Colon (tissue), 2 donors: ENCODE measurements around the gene CHD3.

Source experiments
- FAIRE-seq: peaks from 2 replicates; lab custom pipeline; 2012; peaks lifted over from hg19 to GRCh38; lab: Jason Lieb, UNC
- donor health status: control.
- donor health status: control.

Gene CHD3

DNA sequence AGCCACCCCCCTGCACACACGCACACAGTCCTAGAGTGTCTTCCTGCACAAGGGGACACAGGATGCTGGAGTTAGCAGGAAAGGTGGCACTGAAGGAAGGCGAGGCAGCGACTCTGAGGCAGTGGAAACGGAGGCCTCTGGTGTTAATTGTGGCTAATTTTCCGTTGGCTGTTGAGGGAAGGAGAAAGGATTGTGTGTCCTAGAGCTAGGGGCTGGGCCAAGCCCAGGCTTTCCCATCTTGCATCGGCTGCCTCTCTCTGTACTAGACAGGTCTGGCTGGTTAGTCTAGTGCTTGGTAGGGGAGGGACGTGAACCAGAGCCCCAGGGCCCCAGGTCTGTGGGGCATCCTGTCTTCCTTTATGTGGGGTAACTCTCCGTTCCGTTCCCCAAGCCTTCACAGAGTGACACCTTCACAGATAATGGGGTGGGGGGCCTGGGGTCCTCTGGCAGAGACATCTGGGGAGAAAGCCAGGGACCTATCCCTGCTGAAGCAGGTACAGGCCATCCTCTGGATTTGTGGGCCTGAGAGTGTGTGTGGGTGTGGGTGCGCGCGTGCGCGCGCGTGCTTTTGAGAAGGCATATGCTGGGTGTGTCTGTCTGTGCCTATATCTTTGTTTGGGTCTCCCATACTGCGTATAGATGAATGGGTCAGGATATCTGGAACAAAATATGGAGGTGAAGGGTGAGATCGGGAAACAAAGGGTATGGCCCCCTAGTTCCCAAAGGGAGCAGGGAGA, at the start of gene CHD3:
CHD3 (plus strand) TSS at position 606 of the 737 bp plus-strand sequence. CDS start 212 bp downstream, outside the sequence.
- no peak for FAIRE-seq

DNA sequence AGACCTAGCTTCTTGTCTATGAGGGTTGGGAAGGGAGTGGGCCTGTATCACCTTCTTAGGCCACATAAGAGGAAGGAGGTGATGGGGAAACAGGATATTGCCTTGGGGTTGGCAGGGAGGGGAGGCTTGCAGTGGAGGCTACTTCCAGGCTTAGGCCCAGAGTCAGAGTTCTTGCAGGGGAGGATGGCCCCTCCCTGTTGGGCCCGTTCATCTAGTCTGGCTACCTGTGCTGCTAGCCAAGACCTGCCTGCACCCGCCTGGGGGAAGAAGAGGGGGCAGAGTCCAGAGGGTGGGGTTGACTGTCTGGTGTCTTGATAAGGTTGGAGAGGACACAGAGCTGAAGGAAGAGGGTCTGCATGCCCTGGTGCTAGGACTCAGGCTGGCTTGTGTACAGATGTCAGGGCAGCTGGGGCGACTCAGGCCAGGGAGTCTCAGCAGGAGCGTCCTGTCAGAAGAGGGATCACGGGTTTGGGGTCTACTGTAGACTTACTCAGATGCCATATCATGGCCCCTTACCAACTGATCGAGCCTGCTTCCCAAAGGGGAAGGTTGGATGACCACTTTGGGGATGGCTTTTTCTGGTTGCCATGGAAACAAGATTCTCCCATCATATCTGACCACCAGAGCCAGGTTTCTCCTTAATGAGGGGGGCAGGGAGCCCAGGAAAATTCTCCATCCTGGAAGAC, 49.3 kb upstream of the CHD3 start:
- no peak for FAIRE-seq

DNA sequence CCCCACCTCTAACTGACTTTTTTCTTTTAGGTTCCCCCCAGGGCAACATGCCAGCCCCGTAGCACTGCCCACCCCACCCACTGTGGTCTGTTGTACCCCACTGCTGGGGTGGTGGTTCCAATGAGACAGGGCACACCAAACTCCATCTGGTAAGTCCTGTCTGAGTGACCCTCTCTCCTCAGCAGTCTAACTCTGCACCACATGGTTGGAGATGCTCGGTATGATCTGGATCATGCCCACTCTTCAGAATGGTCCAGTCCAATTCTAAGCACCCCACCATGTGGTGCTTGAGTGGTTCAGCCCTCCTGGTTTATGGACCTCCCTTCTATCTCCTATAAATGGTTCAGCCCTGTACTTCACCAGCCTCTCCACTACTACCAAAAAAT, 48.7 kb upstream of the CHD3 start:
- FAIRE-seq = no peak

DNA sequence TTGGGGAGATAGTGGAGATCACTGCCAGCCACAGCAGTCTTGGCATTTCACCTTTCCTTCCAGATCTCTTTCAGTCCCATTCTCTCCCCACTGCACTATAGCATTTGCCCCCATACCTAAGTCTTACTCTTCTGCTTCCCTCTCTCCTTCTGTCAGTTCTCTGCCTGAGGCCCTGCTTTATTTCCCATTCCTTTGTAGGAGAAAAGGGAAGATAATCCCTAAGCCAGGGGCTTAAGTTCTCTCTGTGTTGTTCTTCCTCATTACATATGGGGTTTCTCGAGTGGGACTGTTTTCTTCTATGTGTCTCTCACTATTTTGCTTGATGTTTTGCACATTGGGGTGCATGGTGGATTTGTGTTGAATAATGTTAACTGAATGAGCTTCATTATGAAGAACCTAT, 48.1 kb upstream of the CHD3 start:
- no peak for FAIRE-seq

DNA sequence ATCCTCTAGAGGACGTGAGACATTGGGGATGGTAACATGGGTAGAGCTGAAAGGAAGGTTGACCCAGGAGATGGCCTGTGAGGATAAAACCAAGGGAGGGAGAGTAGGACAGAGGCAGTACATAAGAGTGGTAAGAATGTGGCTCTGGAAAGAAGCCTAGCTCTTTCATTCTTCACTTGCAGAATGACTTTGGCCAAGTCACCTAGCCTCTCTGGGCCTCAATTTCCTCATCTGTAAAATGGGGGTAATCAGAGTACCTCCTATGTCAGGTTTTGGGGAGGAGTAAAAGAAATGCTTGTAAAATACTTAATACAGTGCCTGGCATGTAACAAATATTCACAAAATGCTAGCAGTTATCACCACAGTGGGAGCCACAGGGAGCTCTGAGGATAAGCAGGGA, 47.7 kb upstream of the CHD3 start:
- FAIRE-seq = no peak

DNA sequence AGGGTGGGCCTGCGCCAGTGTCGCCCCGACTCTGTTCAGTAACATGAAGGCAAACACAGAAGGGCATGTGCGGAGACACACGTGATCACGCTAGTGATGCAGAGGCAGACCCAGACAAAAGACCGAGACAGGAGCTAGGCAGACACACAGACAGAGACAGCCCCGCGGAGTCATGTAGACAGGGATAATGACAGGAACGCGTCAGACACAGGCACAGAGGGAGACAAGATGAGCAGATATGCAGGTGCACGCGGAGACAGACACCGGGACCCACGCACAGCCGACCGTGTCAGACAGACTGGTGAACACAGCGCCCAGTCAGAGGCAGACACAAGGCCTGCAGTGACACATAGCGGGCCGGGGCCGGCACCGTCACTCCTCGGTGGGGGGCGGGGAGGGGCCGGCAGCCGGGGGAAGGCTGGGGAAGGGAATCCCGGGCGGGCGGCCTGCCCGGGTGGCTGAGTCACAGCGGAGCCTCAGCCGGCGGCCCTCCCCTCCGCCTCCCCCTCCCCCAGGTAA, 47.1 kb upstream of the CHD3 start:
- FAIRE-seq = no peak

DNA sequence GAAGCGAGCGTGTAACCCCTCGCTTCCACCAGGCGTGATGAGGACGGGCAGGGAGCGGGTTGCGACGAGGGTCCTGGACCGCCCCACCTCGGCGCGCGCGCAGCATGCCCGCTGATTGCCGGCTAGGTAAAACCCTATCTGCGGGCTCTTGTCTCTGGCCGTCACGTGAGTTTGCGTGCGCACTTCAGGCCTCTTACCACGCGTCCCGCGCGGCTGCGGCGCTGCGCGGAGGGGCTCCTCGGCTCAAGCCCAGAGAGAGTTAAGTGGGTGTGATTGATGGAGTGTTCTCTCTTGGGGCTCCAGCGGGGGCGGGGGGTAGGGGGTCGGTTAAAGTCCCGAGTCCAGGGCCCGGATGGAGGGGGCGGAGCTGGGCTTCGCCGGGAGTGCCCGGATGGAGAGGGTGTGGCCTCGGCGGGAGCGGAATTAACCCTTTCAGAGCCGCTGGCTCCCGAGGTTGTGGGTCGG, 46.6 kb upstream of the CHD3 start:
- FAIRE-seq = no peak

DNA sequence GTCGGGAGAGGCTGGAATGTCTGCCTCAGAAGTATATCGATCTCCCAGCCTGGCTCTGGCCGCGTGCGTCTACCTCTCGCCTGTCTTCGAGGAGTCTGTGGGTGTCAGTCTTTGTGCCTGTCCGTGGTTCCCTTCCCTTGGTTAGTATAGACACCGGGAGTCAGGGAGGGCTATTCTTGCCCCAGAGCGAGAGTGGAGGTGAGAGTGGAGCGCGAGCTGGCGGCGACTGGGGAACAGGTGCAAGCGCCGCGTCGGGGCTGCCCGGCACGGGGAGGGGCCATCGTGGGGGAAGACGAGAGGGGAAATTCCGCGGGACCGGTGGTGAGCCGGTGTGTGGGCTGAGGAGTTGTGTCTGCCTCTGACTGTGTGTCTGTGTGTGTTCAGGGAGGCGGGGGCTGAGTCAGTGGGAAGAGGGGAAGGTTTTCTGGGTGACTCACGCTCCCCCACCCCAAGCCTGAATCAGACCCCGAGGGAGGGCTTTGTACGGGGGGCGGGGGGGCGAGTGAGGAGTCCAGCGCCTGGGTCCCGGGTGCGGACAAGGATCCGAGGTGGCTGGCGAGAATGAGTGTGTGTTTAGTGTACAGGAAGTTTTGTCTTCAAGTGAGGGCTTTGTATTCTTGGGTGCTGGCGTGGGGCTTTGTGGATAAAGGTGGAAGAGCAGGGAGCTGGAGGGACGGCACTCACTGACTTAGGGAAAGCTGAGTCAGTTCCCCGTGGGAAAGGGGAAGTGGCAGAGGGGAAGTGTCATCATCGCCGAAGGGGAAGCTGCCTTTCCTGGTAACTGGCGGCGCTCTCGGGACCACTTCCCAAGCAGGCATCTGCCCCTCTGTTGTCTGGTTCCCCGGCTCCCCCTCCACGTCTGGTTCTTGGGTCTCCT, 46.0 kb upstream of the CHD3 start:
- no peak for FAIRE-seq

DNA sequence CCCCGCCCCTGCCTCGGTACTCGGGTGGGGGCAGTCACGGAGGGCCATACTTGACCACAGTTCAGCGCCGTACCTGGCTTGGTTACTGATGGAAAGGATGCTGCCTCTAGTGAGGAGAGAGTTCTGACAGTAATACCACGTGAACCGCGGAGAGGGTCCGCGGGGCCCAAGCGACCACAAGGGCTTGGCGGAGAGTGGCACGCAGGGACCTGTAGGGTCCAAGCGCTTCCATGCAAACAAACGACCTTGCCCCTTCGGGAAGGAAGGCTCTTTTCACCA, 45.4 kb upstream of the CHD3 start:
- FAIRE-seq = no peak

DNA sequence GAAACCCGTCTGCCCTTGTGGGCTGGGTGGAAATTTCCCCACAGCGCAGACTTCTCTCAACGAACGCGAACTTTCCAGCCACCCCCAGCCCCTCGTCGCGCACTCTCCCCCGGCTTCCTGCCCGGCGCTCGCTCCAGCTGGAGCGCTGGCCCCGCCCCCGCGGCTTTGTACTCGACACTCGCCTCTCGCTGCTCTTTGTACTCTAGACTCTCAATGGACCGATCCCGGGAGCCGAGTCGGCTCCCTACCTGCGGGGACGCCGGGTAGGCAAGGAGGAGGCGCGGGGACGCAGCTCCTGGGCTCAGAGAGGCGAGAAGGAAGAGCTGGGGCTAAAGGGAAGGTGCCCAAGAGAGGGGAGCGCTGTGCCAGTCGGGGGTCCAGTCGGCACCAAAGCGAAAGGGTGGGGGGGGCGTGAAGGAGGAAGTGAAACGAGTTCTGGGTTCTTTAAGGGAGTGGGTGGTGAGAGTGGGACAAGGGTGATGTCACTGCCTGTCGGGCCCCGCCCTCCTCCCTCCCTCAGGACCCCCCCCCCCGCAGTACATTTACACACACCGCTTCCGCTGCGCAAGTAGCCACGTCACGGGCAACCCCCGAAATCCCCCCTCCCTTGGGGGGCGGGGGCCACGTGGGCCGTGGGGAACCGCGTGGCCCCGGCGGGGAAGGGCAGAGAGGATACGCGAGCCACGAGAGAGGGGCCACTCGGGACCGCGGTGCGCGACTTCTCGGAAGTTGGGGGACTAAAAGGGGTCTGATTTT, 44.9 kb upstream of the CHD3 start:
- FAIRE-seq = no peak

DNA sequence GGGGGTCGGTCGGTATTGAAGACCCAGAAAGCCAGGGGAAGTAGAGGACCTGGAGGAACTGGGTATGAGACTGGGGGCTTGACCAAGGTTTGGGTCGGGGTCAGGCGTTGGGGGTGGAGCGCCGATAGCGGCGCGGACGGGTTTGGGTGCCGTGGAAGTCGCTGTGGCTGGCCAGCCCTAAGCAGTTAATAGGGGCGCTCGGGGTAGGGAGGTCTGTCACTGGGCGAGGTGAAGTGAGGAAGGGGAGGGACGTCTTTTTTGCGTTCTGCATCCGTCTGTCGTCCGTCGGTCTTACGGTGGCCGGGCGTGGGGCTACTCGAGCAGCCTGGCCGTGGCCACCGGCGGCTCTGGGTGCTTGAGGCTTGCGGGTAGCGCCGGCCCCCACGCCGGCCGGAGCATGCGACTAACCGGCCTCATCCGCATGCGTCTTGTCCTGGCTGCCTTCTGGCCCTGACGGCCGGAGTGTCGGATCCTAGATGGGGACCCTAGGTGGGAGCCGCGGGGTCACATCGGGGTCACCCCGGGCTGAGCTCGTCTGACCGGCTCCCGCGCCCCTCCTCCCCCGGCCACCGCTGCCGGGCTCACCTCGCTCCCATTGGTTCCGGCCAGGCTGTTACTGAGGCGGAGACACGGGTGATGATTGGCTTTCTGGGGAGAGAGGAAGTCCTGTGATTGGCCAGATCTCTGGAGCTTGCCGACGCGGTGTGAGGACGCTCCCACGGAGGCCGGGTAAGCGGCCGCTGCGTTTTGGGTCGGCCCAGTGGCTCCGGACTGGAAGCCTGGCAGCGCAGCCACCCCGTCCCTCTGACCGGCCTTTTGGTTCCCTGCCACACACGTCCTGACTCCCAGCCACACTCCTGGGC, 44.1 kb upstream of the CHD3 start:
- no peak for FAIRE-seq

DNA sequence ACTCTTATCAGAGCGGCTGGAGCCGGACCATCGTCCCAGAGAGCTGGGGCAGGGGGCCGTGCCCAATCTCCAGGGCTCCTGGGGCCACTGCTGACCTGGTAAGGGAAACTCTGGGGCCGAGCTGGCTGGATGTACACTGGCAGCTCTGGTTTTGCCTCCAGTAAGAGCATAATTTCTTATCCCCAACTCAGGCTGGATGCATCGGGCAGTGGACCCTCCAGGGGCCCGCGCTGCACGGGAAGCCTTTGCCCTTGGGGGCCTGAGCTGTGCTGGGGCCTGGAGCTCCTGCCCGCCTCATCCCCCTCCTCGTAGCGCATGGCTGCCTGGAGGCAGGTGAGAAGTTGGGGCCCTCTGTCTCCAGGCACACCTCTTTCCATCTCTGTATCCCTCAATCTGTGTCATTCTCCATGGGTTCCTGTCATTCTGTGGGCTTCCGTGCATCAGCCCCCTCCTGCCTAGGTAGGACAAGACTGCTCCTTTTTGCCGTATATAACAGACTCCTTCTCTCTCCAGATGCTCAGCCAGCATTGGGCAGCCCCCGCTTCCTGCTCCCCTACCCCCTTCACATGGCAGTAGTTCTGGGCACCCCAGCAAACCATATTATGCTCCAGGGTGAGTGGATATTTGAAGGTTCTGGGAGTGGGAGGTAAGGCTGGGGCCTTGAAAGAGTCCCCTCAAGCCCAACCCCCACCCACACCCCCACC, 43.1 kb upstream of the CHD3 start:
- FAIRE-seq = no peak

DNA sequence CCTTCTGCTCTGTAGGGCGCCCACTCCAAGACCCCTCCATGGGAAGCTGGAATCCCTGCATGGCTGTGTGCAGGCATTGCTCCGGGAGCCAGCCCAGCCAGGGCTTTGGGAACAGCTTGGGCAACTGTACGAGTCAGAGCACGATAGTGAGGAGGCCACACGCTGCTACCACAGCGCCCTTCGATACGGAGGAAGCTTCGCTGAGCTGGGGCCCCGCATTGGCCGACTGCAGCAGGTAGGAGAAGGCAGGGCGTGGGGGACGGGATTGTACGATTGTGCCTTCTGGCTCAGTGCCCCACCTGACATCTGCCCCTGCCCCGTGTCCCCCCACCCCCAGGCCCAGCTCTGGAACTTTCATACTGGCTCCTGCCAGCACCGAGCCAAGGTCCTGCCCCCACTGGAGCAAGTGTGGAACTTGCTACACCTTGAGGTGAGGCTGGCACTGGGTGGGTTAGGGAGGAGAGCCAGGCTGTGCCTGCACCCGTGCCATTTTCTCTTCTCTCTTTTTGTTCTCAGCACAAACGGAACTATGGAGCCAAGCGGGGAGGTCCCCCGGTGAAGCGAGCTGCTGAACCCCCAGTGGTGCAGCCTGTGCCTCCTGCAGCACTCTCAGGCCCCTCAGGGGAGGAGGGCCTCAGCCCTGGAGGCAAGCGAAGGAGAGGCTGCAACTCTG, 42.4 kb upstream of the CHD3 start:
- FAIRE-seq = no peak

DNA sequence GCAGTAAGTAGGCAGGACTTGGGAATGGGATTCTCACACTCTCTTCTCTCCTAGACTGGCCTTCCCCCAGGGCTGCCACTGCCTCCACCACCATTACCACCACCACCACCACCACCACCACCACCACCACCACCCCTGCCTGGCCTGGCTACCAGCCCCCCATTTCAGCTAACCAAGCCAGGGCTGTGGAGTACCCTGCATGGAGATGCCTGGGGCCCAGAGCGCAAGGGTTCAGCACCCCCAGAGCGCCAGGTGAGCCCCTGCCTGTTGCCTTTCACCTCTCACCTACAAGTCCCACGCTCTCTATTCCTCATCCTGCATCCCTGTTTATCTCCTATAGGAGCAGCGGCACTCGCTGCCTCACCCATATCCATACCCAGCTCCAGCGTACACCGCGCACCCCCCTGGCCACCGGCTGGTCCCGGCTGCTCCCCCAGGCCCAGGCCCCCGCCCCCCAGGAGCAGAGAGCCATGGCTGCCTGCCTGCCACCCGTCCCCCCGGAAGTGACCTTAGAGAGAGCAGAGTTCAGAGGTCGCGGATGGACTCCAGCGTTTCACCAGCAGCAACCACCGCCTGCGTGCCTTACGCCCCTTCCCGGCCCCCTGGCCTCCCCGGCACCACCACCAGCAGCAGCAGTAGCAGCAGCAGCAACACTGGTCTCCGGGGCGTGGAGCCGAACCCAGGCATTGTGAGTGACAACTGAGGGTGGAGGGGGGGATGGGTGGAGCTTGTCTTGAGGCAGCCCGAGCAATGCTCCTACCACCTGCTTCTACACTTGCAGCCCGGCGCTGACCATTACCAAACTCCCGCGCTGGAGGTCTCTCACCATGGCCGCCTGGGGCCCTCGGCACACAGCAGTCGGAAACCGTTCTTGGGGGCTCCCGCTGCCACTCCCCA, 41.6 kb upstream of the CHD3 start:
- FAIRE-seq = no peak

DNA sequence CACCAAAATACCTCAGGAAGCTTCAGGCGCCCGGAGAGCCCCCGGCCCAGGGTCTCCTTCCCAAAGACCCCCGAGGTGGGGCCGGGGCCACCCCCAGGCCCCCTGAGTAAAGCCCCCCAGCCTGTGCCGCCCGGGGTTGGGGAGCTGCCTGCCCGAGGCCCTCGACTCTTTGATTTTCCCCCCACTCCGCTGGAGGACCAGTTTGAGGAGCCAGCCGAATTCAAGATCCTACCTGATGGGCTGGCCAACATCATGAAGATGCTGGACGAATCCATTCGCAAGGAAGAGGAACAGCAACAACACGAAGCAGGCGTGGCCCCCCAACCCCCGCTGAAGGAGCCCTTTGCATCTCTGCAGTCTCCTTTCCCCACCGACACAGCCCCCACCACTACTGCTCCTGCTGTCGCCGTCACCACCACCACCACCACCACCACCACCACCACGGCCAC, 40.4 kb upstream of the CHD3 start:
- no peak for FAIRE-seq

DNA sequence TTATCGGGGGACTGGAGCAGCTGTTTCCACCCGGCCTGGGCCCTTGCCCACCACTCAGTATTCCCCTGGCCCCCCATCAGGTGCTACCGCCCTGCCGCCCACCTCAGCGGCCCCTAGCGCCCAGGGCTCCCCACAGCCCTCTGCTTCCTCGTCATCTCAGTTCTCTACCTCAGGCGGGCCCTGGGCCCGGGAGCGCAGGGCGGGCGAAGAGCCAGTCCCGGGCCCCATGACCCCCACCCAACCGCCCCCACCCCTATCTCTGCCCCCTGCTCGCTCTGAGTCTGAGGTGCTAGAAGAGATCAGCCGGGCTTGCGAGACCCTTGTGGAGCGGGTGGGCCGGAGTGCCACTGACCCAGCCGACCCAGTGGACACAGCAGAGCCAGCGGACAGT, 39.9 kb upstream of the CHD3 start:
- FAIRE-seq = no peak

DNA sequence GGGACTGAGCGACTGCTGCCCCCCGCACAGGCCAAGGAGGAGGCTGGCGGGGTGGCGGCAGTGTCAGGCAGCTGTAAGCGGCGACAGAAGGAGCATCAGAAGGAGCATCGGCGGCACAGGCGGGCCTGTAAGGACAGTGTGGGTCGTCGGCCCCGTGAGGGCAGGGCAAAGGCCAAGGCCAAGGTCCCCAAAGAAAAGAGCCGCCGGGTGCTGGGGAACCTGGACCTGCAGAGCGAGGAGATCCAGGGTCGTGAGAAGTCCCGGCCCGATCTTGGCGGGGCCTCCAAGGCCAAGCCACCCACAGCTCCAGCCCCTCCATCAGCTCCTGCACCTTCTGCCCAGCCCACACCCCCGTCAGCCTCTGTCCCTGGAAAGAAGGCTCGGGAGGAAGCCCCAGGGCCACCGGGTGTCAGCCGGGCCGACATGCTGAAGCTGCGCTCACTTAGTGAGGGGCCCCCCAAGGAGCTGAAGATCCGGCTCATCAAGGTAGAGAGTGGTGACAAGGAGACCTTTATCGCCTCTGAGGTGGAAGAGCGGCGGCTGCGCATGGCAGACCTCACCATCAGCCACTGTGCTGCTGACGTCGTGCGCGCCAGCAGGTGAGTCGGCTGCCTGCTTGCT, 39.3 kb upstream of the CHD3 start:
- FAIRE-seq = no peak

DNA sequence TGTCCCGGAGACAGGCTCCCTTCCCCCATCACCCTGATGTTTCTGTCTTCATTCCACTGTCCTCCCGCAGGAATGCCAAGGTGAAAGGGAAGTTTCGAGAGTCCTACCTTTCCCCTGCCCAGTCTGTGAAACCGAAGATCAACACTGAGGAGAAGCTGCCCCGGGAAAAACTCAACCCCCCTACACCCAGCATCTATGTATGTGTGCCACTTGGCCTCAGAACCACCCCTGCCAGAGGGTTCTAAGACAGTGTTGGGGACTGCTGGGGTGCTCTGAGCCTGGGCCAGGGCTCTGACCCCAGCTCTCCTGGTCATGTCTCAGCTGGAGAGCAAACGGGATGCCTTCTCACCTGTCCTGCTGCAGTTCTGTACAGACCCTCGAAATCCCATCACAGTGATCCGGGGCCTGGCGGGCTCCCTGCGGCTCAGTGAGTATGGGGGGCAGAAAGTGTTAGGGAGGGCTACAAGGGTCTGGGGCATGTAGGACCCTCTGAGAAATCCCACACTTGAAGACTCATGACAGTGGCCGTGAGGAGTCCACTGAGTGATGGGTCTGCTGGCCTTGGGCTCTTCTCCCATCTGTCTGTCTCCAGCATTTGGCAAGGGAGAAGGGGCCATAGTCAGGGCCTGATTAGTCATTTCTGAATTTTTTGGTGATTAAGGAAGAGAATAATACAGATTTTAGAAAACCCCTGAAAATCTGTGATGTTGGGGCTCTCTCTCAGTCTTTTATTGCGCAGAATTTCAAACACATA, 38.7 kb upstream of the CHD3 start:
- no peak for FAIRE-seq
